GM12864 (cell line): Measurements from ENCODE around the gene TEX38.
A peak's percentile ranks its signal among the peaks of the same experiment; 100 is the strongest.
"Not testable (repeated sequence)": the region's sequence is repeated elsewhere in the genome, so short reads cannot be mapped to it uniquely, and the experiment has no call there.

Experiments used
- DNase-seq: peaks from one replicate; pipeline ENCODE4 v3.0.0-alpha.2; 2011; ENCODE audit warnings: low read depth
- H3K4me3 ChIP-seq: 2 replicates; pipeline ENCODE4 v1.5.1; 2011; ENCODE audit warnings: mild to moderate bottlenecking, low read depth, low read length, control low read depth
- CTCF ChIP-seq: IDR thresholded peaks from 2 replicates; pipeline ENCODE4 v1.5.1; 2011; ENCODE audit warnings: low read depth, mild to moderate bottlenecking, moderate library complexity, low read length, control low read depth, inconsistent platforms; ENCODE audit errors: missing control alignments

Gene TEX38

GRCh38 chr1:46718340-46718726, 46.7 kb downstream of the TEX38 start:
- no peak for TF ChIP-seq CTCF
- H3K4me3 ChIP-seq = peak overlapping the region; percentile 92
- DNase-seq = no peak

- no peak for TF ChIP-seq CTCF
- peak within 1 kb of the TSS; percentile 92 for H3K4me3 ChIP-seq
- DNase-seq = peak; percentile 89
Measured at GRCh38 chr1:46718727-46719622, 47.3 kb downstream of the TEX38 start, which contains the start of gene EFCAB14. EFCAB14 (minus strand) TSS chr1:46719114; CDS start chr1:46718087, 1,027 bp downstream.

- no peak for TF ChIP-seq CTCF
- no peak for DNase-seq
- H3K4me3 ChIP-seq = no peak overlapping the region; the same call in 1 of the 2 replicates
Measured at GRCh38 chr1:46719689-46720088, 48.0 kb downstream of the TEX38 start.

- DNase-seq, H3K4me3 ChIP-seq: not testable (repeated sequence)
Measured at GRCh38 chr1:46720319-46720718, 48.7 kb downstream of the TEX38 start.

GRCh38 chr1:46721204-46721603, 49.5 kb downstream of the TEX38 start:
- no peak for DNase-seq
- no peak overlapping the region for H3K4me3 ChIP-seq
- TF ChIP-seq CTCF = no peak

DNA sequence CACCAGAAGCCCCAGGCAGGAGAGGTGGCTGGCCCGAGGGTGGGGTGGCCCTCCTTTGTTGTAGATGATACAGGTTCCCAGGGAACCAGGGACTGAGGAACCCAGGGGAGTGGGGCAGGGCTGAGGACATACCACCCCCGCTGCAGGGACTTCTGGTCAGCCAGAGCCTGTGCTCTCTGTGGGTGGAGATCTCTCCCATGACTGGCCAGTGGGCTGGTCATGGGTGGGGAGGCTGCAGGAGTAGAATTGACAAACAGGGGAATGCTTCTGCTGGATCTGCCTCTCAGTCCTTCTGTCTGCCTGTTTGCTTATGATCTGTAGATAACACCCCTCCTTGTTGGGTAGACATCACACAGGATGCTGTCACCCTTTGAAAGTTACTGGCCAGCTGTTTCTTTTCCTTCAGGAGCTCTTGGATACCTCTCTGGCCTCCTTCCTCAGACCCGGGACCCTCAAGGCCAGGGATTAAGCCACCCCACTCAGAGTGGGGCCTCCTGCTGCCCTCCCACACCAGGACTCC, 50.1 kb downstream of the TEX38 start:
- no peak for DNase-seq
- no peak for TF ChIP-seq CTCF
- H3K4me3 ChIP-seq = no peak overlapping the region
